Measurements from ENCODE around the gene HEPACAM.

- TF ChIP-seq CTCF (IDR thresholded peaks at IDR 0.05) (no peak), POLR2A (IDR thresholded peaks at IDR 0.05) (no peak)
Measured at GRCh38 chr11:124970925-124971324, 35.1 kb upstream of the HEPACAM start.

Data from right lobe of liver (tissue), 4 donors.